Bronchial epithelial cell (primary cell): ENCODE measurements around the gene SLC31A1. TPM values are rescaled to one million over a fixed set of nuclear protein-coding genes. Genes with fewer than 3 reads are reported as not detected.

ENCODE experiments used
- DNase-seq: peaks from one replicate; pipeline ENCODE4 v3.0.0-alpha.2; 2010; ENCODE audit warnings: low read depth
- FAIRE-seq: peaks from 2 replicates; lab custom pipeline; 2011; peaks lifted over from hg19 to GRCh38; lab: Jason Lieb, UNC
- H3K27me3 ChIP-seq: 2 replicates; pipeline ENCODE4 v1.5.1; 2011; ENCODE audit warnings: low read length; ENCODE audit not compliant: control insufficient read depth, insufficient read depth
- H3K36me3 ChIP-seq: 2 replicates; pipeline ENCODE4 v1.5.1; 2011; ENCODE audit warnings: low read length; ENCODE audit not compliant: control insufficient read depth, insufficient read depth
- H3K4me3 ChIP-seq: 2 replicates; pipeline ENCODE4 v1.5.1; 2011; ENCODE audit warnings: mild to moderate bottlenecking, low read depth, low read length, control low read depth
- total RNA-seq: library from RNA; depleted of rRNA; stranded (reverse); fragments of >200 nt; gene quantifications from 2 replicates; pipeline ENCODE4 v1.2.1, GENCODE V29; 2014
- TF ChIP-seq, protein P1 (sequence below): IDR thresholded peaks from 2 replicates; pipeline ENCODE4 v1.5.1; 2011; ENCODE audit warnings: mild to moderate bottlenecking, moderate library complexity, low read length, control low read depth, inconsistent platforms; ENCODE audit not compliant: insufficient read depth, severe bottlenecking

Gene SLC31A1
- total RNA-seq, 1 donor from 2014 or later, result 29.7 TPM

DNA sequence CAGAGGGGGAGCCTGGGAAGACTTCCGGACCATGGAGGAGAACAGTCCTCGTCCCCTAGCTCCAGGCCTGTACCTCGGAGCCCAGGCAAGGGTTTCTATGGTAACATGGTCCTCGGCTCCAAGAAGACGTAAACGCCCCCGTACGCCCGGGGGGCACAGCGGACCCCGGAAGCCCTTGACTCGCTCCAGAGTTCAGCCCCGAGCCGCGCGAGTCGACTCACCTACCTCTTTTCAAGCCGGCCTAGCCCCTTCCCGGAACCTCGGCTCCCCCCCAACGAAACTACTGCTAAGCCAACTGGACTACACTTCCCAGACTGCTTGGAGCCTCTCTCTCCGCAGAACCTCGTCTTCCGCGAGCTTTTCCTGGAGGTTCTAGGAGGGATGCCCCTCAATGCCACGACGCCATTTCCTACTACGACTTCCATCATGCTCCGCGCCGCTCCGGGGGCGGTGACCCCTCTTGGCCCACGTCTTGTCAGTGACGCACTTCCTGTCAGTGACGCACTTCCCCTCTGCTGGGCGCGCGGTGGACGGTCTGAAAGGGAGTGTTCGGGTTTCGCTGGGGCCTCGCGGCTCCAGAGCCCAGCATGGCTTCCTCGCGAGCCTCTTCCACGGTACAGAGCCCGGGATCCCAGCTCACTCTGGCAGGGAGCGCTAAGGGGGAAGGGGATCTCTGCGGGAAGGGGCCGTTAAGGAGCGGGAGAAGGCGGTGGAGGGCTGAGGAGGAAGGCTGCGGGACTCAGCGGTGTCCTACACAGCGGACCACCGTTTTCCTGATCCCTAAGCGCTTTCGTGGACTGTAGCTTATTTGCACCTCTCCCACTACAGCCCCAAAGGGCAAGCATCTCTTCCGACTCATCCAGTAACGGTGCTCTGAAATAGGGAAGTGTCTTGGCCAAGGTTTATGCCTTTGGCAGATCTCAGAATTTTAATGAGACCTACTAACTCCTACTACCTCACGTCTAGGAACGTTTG lies 54.1 kb downstream of the SLC31A1 start, which contains the start of the genes CDC26 and PRPF4:
CDC26 (minus strand) TSS at position 416 of the 975 bp plus-strand sequence. CDS start 3,065 bp downstream, outside the sequence.
PRPF4 (plus strand) TSS at position 502 of the 975 bp plus-strand sequence; CDS start at position 588, 86 bp downstream.
- DNase-seq (peak; percentile 93), FAIRE-seq (no peak)
- TF ChIP-seq, protein P1, sequence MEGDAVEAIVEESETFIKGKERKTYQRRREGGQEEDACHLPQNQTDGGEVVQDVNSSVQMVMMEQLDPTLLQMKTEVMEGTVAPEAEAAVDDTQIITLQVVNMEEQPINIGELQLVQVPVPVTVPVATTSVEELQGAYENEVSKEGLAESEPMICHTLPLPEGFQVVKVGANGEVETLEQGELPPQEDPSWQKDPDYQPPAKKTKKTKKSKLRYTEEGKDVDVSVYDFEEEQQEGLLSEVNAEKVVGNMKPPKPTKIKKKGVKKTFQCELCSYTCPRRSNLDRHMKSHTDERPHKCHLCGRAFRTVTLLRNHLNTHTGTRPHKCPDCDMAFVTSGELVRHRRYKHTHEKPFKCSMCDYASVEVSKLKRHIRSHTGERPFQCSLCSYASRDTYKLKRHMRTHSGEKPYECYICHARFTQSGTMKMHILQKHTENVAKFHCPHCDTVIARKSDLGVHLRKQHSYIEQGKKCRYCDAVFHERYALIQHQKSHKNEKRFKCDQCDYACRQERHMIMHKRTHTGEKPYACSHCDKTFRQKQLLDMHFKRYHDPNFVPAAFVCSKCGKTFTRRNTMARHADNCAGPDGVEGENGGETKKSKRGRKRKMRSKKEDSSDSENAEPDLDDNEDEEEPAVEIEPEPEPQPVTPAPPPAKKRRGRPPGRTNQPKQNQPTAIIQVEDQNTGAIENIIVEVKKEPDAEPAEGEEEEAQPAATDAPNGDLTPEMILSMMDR, result no peak
- Histone ChIP-seq H3K36me3 (peaks cover 21% of the 10 kb centered on the region), H3K4me3 (peak within 1 kb of the TSS; percentile 85), H3K27me3 (no peaks in the 10 kb centered on the region)

DNA sequence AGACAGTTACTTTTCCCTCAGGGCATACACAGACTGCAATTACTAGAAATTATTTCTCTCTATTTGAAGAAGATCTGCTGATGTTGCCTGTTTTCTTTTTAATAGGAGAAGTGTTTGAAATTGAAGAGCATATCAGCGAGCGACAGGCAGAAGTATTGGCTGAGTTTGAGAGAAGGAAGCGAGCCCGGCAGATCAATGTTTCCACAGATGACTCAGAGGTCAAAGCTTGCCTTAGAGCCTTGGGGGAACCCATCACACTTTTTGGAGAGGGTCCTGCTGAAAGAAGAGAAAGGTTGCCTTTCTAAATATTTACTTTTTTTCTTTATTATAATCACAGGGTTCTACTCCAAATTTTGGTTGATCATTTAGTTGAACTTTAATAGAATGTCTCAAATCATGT lies 57.5 kb downstream of the SLC31A1 start:
- H3K36me3 ChIP-seq, result peaks cover 15% of the 10 kb centered on the region
- H3K4me3 ChIP-seq, result no peak overlapping the region
- no peak for DNase-seq
- TF ChIP-seq, protein P1, result no peak
- no peak for FAIRE-seq
- no peaks in the 10 kb centered on the region for H3K27me3 ChIP-seq

DNA sequence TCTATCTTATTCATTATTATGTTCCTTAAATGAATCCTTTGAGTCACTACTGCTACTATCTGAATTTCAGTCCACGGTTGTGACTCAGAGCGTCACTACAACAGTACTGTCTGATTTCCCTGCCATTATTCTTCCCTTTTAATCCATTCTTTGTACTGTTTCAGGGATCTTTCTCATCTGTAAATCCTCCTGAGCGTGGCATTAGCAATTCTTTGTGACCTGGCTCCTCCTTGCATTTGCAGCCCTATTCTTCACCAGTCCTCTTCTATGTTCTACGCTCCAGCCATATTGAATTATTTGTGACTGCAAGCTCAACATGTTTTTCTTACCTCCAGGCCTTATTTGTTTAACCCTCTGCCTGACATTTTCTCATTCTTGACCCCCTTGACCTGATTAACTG lies 60.0 kb downstream of the SLC31A1 start:
- TF ChIP-seq, protein P1, result no peak
- no peak overlapping the region for H3K4me3 ChIP-seq
- H3K36me3 ChIP-seq, result peaks cover 20% of the 10 kb centered on the region
- no peak for FAIRE-seq
- DNase-seq, result no peak
- no peaks in the 10 kb centered on the region for H3K27me3 ChIP-seq

DNA sequence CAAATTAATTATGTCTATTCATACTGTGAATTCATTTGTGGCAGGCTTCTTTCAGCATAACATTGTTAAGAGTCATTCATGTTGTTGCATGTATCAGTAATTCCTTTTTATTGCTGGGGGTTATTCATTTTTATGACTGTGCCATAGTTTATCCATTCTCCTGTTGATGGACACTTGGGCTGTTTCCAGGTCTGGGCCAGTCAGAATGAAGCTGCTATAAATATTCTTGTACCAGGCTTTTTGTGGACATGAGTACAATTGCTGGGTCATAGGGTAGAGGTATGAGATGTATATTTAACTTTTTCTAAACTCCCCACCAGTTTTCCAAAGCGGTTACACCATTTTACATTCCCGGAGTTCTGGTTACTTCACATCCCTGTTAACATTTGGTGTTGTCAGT lies 67.7 kb downstream of the SLC31A1 start:
- Histone ChIP-seq H3K4me3 (no peak overlapping the region), H3K36me3 (peaks cover 22% of the 10 kb centered on the region), H3K27me3 (no peaks in the 10 kb centered on the region)
- TF ChIP-seq, protein P1, result no peak
- FAIRE-seq, result no peak
- DNase-seq, result peak; percentile 7

DNA sequence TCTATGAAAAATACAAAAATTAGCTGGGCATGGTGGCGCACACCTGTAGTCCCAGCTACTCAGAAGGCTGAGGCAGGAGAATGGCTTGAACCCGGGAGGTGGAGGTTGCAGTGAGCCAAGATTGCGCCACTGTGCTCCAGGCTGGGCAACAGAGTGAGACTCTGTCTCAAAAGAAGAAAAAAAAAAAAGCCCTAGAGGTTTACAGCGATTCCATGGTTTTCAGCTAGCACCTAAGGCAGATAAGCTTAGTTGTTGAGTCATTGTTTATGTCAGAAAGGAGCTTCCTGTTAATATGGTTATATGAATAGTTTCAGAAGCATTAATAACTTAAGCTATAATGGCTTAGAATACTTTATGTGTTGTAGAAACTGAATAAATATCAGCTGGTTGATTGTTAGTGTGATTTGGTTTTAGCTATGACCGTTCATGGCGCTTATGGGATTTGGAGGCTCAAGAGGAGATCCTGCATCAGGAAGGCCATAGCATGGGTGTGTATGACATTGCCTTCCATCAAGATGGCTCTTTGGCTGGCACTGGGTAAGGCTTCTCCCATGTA lies 68.8 kb downstream of the SLC31A1 start:
- TF ChIP-seq, protein P1, result no peak
- peaks cover 22% of the 10 kb centered on the region for H3K36me3 ChIP-seq
- no peak overlapping the region for H3K4me3 ChIP-seq
- H3K27me3 ChIP-seq, result no peaks in the 10 kb centered on the region
- FAIRE-seq (no peak), DNase-seq (no peak)
